Kidney epithelial cell (primary cell): ENCODE data around the gene MRPL21. TPM values are rescaled to one million over a fixed set of nuclear protein-coding genes. Genes with fewer than 3 reads are reported as not detected.

ENCODE experiments used
- DNase-seq: peaks from one replicate; pipeline ENCODE4 v3.0.0-alpha.2; 2010; ENCODE audit warnings: low read depth
- H3K27me3 ChIP-seq: 2 replicates; pipeline ENCODE4 v1.6.0; 2011; ENCODE audit warnings: low read length; ENCODE audit not compliant: control insufficient read depth, insufficient read depth
- H3K36me3 ChIP-seq: 2 replicates; pipeline ENCODE4 v1.5.1; 2011; ENCODE audit warnings: low read length; ENCODE audit not compliant: control insufficient read depth, insufficient read depth
- H3K4me3 ChIP-seq: 2 replicates; pipeline ENCODE4 v1.5.1; 2011; ENCODE audit warnings: low read depth, mild to moderate bottlenecking, control low read depth, low read length
- CTCF ChIP-seq: IDR thresholded peaks from 2 replicates; pipeline ENCODE4 v1.5.1; 2011; ENCODE audit warnings: mild to moderate bottlenecking, moderate library complexity, low read length, control low read depth, inconsistent platforms; ENCODE audit not compliant: insufficient read depth, poor library complexity, severe bottlenecking
- total RNA-seq: library from RNA; depleted of rRNA; stranded (reverse); fragments of >200 nt; gene quantifications from 2 replicates; pipeline ENCODE4 v1.2.3, GENCODE V29; 2015

MRPL21 gene
- total RNA-seq, 1 donor from 2014 or later: 84.3 TPM

GRCh38 chr11:68939583-68940555 is 36.2 kb upstream of the MRPL21 start:
- DNase-seq: no peak
- no peak overlapping the region for H3K4me3 ChIP-seq
- no peaks in the 10 kb centered on the region for H3K27me3 ChIP-seq
- peaks cover 1% of the 10 kb centered on the region for H3K36me3 ChIP-seq
- TF ChIP-seq CTCF: no peak

GRCh38 chr11:68938816-68939582 is 35.4 kb upstream of the MRPL21 start:
- DNase-seq: no peak
- peaks cover 1% of the 10 kb centered on the region for H3K36me3 ChIP-seq
- no peak for TF ChIP-seq CTCF

GRCh38 chr11:68938088-68938487 is 34.5 kb upstream of the MRPL21 start:
- TF ChIP-seq CTCF: no peak
- Histone ChIP-seq H3K36me3 (peaks cover 1% of the 10 kb centered on the region), H3K27me3 (no peaks in the 10 kb centered on the region), H3K4me3 (no peak overlapping the region)
- no peak for DNase-seq

More at GRCh38 chr11:68938816-68939582, 35.4 kb upstream of the MRPL21 start:
- H3K27me3 ChIP-seq: no peaks in the 10 kb centered on the region
- no peak overlapping the region for H3K4me3 ChIP-seq

- no peak for TF ChIP-seq CTCF
Measured at GRCh38 chr11:68936676-68937620, 33.3 kb upstream of the MRPL21 start.

GRCh38 chr11:68936358-68936636 is 32.7 kb upstream of the MRPL21 start:
- no peak for TF ChIP-seq CTCF
- Histone ChIP-seq H3K27me3 (no peaks in the 10 kb centered on the region), H3K4me3 (no peak overlapping the region), H3K36me3 (peaks cover 1% of the 10 kb centered on the region)
- no peak for DNase-seq

More at GRCh38 chr11:68936676-68937620, 33.3 kb upstream of the MRPL21 start:
- H3K4me3 ChIP-seq: no peak overlapping the region
- peaks cover 1% of the 10 kb centered on the region for H3K36me3 ChIP-seq
- no peak for DNase-seq
- no peaks in the 10 kb centered on the region for H3K27me3 ChIP-seq
